Stimulated activated CD8-positive, alpha-beta memory T cell treated with anti-CD3 and anti-CD28 coated beads, Interleukin-12 subunit alpha, Interleukin-12 subunit beta, amount 100 ng/mL, for 24 hours (primary cell): Measurements from ENCODE around the gene MAGIX.
"Not testable (repeated sequence)": the region's sequence is repeated elsewhere in the genome, so short reads cannot be mapped to it uniquely, and the experiment has no call there.

ENCODE experiments used
- DNase-seq: peaks from one replicate; pipeline ENCODE4 v3.0.0-alpha.2; 2020; ENCODE audit errors: extremely low read depth

Gene MAGIX

DNA sequence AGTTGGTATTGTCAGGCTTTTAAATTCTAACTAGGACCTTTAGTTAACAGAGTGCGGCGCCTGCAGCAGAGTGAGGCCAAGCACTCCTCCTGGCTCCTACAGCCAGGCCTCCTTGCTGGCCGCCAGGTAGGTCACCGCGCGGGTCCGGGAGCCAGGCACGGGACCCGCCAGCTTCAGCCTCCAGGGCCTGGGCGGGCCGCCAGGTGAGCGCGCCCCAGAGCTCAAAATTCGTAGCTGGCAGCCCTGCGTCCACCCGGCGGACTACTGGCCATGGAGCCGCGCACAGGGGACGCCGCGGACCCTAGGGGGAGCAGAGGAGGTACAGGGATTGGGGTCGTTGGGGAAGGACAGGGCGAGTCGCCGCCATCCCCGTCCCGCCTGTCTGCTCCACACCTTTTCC, at the start of gene MAGIX:
Gene MAGIX (plus strand): TSS at position 139 of the 400 bp plus-strand sequence. CDS start 132 bp downstream, at position 271.
- DNase-seq, result no peak

DNA sequence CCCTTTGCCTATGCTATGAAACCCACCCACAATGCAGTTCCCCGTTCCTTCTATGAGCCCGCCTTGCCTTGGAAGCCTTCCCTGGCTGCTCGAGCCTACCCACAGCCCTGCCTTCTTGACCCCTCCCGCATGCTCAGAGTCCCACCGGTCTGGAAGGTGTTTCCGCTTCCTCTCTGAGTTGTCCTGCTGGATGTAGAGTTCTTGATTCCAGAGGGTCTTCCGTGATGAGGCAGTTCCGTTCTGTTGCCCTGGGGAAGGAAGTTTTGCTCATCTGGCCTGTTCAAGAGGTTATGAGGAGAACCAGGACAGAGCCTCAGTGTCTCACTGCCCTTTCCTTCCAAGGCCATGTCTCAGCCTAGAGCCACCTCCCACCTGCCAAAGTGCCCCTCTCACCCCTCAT, 46.5 kb upstream of the MAGIX start:
- DNase-seq, result no peak

DNA sequence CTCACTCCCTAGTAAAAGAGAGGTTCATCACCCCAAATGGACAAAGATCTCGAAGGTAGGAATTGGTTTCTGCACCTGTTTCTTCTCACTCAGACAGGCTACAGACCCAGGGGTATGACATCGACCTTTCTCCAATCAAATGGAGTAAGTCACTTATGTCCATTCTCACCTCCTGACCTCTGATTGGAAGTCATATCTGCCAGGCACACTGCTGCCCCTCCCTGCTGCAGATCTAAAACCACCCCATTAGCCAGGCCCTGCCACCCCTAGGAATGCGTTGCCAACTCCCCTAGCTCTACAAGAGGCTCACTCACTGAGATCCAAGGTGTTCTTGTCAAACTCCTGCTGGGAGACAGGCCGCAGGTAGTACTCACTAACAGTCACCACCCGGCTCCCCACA, 45.8 kb upstream of the MAGIX start:
- DNase-seq, result no peak

DNA sequence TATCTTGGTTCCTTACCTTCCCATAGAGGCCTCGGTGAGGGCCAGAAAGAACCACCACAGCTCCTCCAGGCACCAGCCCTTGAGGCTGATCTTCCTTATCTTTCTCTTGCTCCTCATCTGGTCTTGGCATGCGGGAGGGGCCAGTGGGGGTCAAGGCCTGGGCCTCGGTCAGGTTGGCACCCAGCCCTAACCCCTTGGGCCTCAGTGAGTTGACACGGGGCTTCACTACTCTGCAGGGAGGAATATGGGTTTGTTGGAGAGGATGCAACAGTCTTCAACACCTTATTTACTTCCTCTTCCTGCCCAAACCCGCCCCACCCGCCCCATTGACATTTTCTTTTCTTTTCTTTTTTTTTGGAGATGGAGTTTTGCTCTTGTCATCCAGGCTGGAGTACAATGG, 45.0 kb upstream of the MAGIX start:
- no peak for DNase-seq

DNA sequence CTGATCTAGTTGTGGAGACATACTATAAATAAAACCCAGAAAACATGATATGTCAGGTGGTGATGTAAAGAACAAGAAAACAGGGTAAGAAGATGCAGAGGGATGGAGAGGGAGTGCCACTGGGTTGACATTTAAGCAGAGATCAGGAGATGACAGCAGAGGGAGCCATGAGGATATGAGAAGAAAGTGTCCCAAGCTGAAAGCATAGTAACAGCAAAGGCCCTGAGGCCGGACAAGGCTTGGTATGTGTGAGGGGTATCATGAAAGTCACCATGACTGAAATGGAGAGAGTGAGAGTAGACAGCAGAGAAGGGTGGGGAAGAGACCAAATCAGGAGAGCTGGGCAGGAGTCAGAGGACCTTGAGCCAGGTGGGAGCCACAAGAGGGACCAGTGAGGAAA, 42.5 kb upstream of the MAGIX start:
- DNase-seq, result no peak

DNA sequence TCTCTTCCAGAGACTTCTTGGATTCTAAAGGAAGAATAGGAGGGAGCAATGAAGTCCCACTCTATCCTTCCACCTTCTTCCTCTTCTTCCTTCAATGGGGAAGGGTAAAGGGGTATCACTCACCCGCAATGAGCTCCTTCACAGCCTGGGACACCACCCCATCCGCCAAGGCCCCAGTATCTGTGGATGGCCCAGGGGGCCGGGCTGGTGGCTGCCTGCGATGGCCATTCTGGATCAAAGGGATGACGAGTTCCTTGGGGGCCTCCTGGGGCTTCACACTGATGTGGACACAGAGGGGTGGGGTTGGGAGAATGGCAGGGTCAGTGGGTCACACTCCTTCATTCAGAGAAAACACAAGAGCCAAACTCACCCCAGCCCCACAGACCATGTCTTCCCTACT, 40.1 kb upstream of the MAGIX start:
- no peak for DNase-seq

DNA sequence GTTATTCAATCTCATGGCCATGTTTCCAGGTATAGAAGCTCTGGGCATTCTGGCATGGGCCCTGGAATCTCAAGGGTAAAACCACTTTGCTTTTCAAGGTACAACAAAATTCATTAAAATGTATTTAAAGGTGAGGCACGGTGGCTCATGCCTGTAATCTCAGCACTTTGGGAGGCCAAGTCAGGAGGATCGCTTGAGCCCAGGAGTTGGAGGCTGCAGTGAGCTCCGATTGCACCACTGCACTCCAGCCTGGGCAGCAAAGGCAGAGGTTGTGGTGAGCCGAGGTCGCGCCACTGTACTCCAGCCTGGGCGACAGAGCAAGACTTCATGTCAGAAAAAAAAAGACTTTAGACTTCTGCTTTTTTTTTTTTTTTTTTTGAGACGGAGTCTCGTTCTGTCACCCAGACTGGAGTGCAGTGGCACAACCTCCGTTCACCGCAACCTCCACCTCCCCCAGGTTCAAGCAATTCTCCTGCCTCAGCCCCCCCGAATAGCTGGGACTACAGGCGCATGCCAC, 34.8 kb upstream of the MAGIX start:
- DNase-seq, result not testable (repeated sequence)

DNA sequence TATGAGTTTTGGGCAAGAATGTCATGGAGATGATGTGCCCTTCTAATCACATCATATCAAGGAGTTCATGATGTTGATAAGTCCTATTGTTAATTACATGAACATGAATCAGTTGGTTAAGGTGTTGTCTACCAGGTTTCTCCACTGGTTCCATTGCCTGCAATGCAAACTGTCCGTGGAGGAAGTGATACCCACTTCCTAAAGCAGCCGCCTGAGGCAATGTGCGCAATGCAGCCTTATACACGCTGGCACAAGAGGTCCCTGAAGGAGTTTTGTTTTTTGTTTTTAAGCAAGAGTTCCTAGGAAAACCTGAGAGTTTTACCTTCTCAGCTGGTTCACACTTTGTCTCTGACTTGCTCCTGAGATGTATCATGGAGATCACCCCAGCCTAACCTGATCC, 33.1 kb upstream of the MAGIX start:
- DNase-seq, result no peak

DNA sequence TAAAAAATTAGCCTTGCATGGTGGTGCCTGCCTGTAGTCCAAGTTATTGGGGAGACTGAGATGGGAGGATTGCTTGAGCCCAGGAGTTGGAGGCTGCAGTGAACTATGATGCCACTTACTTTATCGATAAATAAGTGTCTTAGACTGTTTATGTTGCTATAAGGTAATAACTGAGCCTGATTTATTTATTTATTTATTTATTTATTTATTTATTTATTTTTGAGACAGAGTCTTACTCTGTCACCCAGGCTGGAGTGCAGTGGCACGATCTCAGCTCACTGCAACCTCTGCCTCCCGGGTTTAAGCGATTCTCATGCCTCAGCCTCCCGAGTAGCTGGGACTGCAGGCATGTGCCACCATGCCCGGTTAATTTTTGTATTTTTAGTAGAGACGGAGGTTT, 30.3 kb upstream of the MAGIX start:
- DNase-seq, result not testable (repeated sequence)

DNA sequence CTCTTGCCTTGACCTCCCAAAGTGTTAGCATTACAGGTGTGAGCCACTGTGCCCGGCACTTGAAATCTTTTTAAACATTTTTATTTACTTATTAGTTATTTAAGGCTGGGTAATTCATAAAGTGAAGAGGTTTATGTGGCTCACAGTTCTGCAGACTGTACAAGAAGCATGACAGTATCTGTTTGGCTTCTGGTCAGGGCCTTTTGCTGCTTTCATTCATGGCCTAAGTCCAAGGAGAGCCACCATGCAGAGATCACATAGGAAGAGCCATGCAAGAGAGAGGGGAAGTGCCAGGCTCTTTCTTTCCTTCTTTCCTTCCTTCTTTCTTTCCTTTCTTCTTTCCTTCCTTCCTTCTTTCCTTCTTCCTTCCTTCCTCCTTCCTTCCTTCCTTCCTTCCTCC, 28.8 kb upstream of the MAGIX start:
- DNase-seq, result no peak

DNA sequence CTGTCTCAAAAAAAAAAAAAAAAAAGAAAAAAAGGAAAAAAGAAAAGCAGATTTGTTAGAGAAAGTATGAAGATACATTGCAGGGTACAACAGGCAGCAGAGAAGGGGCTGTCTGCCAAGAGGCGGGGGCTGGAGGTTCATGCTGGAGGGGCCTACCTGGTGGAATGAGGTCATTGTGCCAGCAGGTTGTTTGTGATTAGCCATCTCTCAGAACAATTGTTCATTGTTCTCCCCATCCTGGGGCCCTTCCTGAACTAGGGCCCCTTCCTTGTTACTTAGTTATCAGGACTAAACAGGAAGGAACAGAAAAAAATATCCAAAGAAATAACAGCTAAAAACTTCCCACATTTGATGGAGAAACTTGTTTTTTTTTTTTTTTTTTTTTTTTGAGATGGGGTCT, 25.1 kb upstream of the MAGIX start:
- no peak for DNase-seq

DNA sequence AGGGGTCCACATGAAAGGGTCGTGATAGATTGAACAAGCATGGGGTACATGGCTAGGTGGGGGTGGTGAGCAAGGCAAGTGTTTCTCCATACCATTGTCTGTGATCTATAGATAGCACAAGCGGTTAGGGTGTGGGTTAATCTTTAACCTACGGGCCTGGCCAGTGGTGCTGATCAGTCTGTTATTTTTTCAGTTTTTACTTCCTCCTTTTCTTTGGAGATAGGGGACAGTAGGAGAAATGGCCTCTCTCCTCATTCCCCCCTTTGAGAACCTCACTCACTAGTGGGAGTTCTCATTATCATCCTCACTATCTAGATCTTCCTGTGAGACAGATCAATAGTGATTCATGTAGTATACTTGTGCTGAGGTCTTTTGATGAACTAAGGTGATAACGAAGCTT, 22.8 kb upstream of the MAGIX start:
- no peak for DNase-seq

DNA sequence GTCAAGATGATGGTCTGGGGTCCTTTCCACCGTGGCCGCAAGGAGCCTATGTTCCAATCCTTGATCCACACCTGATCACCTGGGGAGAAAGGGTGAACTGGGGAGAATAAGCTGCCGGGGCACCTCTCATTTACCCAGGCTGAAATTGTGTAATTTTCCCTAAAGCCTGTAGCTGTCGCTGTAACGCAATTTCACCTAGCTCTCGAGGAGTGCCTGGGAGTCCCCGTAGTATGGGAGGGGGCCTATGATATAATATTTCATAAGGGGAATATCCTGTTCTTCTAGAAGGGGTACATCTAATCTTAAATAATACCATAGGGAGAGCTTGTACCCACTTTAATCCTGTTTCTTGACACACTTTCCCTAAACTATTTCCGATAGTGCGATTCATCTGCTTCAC, 20.3 kb upstream of the MAGIX start:
- not testable (repeated sequence) for DNase-seq

DNA sequence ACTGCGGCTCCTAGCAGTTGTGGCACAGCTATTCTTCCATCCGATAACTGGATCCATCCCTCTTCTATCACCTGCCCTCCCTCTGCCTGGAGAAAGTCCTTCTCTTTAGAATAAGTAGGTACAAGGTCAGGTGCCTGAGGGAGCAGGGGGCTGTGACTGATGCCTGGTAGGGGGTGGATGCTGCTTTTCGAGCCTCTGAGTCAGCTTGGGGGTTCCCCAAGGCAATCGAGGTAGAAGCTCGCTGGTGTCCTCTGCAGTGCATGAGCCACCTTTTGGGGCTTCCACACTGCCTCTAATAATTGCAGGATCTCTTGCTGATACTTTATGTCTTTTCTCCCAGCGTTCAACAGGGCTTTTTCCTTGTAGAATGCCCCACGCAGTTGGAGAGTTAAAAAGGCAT, 19.4 kb upstream of the MAGIX start:
- not testable (repeated sequence) for DNase-seq

DNA sequence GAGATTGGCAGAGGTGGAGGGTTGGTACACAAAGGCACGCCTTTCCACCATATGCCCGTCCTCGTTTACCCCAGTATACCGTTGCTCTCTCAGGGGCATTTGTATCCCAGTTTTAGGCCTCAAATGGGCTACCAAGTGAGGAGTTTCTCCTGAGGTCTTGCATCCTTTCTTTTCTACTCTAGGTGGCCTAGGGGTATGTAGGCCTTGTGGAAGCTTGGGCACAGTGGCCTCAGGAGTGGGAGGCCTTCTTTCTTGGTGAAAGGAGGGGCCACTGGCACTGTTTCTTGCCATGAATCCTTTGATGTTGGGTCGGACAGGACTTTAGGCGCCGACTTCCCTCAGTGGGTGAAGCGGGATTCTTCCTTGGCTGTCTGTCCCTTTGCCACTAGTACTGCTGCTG, 15.3 kb upstream of the MAGIX start:
- DNase-seq, result no peak

DNA sequence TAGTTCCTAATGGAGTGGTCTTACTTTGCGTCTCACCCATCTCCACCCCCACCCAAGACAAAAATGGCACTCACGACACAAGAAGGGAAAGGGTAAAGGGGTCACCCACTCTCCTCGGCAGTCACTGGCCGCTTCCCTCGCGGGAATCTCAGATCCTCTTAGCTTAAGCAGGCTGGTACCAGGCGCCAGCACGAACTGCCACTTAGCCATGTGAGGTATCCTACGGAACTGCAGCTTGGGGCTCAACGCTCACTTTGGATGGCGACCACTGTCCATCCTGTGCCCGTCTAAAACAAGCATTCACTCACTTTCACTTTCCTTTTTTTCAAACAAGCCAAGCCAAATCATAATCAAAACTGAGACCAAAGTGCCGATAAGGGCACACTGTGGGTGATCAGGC, 14.6 kb upstream of the MAGIX start:
- no peak for DNase-seq

DNA sequence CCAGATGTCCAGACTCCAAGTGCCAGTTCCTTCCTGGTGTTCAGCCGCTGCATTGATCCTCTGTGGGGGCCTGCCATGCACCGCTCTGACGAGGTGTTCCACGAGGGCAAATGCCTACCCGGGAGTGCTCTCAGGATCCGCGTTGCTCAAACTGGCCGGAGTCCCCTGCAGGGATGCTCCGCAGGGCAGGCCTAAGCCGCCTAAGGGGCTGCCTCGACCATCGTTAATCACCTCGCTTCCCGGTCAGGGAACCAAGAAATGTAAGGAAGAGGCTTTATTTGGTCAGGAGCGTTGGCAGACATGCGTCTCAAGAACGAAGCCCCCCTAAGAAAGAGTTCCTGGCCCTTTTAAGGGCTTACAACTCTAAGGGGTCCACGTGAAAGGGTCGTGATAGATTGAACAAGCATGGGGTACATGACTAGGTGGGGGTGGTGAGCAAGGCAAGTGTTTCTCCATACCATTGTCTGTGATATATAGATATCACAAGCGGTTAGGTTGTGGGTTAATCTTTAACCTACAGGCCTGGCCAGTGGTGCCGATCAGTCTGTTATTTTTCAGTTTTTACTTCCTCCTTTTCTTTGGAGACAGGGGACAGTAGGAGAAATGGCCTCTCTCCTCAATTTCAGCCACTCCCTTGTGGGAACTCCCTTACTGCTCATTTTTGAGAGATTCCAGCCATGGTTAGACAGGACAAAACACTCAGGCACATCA, 14.0 kb upstream of the MAGIX start:
- DNase-seq, result not testable (repeated sequence)

DNA sequence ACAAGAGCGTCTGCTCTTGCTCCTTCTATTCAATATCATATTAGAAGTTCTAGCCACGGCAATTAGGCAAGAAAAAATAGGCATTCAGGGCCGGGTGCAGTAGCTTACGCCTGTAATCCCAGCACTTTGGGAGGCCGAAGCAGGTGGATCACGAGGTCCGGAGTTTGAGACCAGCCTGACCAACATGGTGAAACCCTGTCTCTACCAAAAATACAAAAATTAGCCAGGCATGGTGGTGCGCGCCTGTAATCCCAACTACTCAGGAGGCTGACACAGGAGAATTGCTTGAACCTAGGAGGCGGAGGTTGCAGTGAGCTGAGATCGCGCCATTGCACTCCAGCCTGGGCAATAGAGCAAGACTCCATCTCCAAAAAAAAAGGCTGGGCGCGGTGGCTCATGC, 13.3 kb upstream of the MAGIX start:
- DNase-seq, result not testable (repeated sequence)

DNA sequence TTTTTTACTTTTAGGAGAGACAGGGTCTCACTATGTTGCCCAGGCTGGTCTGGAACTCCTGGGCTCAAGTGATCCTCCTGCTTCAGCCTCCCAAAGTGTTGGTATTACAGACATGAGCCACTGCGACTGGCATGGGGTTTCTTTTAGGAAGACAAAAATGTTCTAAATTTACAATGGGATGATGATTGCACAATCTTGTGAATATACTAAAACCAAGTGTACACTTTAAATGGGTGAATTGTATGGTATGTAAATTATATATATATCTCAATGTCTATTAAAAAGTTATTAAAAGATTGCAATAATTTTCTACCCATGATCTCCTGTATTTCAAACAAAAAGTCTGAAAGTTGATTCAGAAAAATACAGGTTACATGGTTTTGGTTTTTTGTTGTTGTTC, 9.1 kb upstream of the MAGIX start:
- DNase-seq, result no peak

DNA sequence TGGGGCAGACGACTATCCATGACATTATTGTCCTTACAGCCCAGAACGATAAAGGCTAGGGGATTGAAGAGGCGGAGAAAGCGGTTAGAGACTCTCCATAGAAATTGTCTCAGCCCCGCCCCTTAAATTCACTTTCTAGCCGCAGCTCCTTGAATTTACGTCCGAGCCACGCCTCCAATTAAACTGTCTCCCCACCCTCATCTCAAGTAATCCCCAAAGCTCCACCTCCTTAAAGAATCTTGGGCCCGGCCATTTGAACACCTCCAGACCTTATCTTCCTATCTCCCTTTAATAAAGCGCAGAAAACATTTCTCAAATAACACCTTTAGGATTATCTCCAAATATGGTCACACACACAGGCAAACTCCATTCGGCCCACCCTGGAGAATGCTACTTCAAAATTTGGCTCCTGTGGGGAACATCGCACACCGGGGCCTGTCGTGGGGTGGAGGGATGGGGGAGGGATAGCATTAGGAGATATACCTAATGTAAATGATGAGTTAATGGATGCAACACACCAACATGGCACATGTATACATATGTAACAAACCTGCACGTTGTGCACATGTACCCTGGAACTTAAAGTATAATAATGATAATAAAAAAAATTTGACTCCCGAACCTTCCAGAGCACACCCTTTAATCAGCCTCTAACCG, 7.2 kb upstream of the MAGIX start:
- no peak for DNase-seq

DNA sequence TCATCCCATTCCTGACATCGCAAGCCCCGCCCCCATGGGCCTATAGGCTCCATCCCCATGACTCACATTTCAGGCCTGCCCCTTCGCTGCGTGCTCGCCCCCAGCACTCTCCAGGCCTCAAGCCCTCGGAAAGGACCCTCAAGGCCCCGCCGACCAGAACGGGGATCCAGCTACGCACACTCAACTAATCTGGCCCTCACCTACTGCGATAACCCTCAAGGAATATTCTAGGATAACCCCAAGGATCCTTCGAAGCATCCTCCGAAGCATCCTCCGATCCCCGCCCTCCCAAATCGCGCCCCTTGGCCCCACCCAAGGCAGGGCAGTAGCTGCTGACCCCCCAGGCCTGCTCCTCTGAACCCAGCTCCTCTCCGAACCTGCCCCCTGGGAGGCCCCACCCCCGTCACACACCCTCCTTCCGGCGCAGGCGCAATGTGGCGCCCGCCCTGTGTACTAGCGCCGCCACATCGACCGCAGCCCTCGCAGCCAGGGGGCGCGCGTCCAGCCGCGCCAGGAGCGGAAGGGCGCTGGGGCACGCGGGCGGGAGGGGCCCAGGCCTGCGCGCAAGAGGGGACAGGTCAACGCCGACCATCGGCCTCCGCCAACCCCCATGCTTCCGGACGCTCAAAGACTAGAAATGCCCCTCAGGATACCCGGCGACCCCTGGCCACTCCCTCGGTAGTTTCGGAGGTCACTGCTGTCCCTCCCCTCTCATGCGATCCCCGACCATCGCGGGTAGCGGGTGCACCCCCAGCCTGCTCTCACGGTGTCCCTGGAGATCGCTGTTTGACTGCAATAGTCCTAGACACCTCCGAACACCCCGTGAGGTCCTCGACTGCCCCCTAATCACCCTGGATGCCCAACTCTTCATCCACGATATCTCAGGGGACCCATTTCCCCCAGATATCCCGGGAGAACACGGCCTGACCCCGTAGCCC, 6.4 kb upstream of the MAGIX start:
- DNase-seq, result peak; percentile 58

DNA sequence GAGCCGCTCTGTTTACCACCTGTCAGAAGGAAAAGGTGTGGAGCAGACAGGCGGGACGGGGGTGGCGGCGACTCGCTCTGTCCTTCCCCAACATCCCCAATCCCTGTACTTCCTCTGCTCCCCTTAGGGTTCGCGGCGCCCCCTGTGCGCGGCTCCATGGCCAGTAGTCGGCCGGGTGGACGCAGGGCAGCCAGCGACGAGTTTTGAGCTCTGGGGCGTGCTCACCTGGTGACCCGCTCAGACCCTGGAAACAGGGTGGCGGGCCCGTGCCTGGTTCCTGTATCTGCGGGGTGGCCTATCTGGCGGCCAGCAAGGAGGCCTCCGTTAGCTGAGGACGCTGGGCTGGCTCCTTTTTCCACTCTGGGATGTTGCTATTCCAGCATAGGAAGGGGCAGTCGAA, 5.4 kb upstream of the MAGIX start:
- no peak for DNase-seq
